HG03045 (cell line): ENCODE results near the gene RAB44.
"Not testable (repeated sequence)": the region's sequence is repeated elsewhere in the genome, so short reads cannot be mapped to it uniquely, and the experiment has no call there.

Source experiments
- ATAC-seq: cut with Tn5 transposase; IDR thresholded peaks from one replicate; pipeline ENCODE4 v1.9.1; 2021; ENCODE audit warnings: mild to moderate bottlenecking, moderate library complexity; ENCODE audit not compliant: unreplicated experiment

The RAB44 gene, protein sequence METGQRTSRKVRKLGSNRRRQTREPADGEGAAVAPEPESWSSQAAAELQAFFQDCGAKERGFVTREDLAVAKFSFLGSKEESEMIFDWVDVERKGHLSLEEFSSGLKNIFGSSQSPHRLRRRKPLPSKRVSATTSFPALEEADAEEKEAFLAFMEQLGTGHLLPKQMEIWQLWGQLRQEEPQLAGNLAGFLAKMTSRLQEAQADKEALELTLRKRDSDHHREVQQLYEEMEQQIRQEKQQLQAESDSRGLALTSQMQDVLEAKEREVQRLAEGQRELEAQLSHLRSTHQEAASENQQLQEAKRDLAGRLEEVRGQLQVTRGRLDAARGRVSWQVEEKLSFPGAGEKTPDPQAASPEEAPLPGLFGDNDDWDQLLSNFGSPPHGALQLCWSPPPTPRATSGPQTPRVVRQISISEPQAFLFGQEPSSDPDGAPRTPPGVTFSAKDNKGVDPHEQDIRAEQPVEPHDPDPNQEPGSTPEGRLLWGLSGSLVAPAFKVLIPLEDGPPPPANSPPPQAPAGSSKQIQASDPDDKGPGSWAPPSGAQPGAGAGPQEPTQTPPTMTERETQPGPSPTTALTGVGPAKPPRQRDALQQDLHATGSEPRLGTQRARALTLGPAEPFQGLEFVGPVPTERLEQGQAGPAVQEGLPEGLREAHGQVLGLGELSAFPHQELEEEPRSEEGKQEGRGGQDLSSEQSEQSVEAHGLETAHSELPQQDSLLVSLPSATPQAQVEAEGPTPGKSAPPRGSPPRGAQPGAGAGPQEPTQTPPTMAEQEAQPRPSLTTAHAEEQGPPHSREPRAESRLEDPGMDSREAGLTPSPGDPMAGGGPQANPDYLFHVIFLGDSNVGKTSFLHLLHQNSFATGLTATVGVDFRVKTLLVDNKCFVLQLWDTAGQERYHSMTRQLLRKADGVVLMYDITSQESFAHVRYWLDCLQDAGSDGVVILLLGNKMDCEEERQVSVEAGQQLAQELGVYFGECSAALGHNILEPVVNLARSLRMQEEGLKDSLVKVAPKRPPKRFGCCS

DNA sequence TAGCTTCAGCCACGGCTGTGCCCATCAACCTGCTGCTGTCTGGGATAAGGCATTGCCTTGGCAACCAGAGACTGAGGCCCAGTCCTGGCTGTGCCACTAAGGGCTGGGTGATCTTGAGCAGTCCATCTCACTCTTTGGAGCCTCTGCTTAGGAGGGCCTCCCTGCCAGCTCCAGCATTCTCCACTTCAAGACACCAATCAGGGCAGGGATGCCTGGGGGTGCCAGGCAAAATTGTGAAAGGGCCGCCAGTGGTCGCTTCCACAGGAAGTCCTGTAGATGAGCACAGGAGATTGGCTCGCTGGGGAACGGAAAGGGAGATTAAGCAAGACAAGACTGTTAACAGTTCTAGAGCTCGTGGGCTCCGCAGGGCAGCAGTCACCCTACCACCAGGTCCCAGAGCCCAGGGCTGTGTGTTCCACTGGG lies at the start of gene RAB44:
Gene RAB44, plus strand, starts transcription at position 346 of the 423 bp plus-strand sequence. CDS start 6,410 bp downstream, outside the sequence.
- no peak for ATAC-seq

DNA sequence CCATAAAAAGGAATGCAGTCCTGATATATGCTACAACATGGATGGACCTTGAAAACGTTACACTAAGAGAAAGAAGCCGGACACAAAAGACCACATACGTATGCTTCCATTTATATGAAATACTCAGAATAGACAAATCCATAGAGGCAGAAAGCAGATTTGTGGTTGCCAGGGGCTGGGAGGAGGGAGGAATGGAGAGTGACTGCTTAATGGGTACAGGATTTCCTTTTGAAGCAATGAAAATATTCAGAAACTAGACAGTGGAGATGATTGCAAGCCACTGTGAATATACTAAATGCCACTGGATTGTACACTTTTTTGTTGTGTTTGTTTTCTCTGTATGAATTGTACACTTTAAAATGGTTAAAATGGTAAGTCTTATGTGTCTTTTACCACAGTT lies 48.5 kb upstream of the RAB44 start:
- ATAC-seq, result no peak

DNA sequence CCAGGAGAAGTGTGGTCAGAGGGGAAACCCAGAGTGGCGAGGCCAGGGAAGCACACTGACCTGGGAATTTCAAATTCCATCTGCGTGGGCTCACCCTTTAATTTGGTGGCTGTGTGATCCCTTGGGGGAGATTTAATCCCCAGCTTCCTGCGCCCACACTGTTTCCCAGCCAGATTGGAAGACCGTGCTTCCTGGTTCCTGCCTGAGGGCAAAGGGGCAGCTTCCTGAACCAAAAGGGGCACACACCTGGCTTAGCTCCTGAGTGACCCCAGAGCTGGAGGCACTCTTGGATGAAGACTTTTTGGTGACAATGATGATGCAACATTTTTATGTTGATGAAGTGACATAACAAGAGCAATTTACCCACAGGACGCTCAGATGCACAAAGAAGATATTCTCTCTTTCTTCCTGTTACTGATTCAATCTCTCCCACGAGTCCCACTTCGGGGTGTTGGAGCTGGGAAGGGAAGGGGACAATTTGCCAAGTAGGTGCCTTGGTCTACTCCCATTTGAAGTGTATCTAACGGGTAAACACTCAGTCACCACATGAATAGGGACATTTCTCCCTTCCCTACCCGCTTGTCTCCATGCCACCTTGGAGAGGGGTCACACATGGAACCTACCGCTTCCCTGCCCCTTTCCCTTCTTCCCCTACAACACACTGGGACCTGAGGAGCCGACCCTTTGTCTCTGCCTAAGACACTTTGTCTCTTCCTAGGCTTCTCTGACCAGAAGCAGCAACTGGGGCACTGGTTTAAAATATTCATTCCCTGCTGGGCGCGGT lies 47.7 kb upstream of the RAB44 start:
- no peak for ATAC-seq

DNA sequence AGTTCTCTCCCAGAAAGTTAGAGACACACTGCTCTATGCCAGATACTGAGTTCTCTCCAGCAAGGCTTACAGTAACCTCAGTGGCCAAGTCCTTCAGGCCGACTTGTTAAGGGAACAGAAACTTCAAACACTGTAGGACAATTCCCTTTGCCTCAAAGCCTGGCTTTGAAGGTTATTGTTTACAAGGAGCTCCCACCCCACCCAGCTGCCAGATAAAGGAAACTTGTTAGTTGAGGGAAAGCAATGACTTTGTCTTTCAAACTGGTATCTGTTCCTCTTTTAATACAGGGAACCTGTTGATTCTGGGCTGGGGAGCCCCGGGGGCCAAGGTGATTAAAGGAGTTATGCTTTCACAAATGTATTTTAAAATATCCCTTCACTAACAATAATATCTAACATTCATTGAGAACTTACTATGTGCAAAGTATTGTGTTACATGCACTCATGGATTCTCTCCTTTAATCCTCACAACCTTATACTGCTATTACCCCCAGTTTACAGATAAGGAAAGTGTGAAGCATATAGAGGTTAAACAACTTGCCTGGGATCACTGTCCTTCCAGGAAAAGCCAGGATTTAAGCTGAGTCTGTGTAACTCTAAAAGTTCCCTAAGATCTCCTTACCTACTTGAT lies 46.7 kb upstream of the RAB44 start:
- peak; percentile 57 for ATAC-seq

DNA sequence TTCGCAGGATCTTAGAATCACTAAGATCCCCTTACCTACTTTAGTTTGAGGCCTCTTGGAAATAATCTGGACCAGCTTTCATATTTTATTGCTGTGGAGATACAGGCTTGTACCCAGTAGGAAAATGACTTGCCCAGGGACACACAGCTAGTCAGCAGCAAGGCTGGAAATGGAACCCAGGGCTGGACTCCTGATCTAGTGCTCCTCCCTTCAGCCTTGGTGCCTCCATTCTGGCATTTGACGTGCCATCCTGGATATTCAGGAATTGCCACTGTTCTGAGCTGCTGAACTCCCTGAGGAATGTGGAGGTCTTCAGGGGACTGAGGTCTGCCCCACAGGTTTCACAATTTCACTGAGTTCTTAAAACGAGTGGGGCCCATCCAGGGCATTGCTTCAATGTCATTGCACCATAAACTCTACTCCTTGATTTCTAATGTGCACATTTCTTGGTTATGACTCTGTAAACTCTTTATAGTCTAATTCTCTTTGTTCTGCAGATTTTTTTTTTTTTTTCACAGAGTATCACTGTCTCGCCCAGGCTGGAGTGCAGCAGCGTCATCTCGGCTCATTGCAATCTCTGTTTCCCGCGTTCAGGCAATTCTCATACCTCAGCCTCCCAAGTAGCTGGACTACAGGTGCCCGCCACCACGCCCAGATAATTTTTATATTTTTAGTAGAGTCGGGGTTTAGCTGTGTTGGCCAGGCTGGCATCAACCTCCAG lies 45.8 kb upstream of the RAB44 start:
- ATAC-seq, result no peak

DNA sequence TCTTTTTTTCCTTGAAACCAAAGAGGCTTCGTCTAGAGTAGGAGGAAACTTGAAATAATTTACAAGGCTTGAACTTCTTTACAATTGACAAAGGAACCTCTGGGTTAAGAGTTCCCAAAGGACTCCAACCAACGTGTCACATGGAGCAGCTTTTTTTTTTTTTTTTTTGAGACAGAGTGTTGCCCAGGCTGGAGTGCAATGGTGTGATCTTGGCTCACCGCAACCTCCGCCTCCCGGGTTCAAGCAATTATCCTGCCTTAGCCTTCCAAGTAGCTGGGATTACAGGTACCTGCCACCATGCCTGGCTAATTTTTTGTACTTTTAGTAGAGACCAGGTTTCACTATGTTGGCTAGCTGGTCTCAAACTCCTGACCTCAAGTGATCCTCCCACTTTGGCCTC lies 43.2 kb upstream of the RAB44 start:
- not testable (repeated sequence) for ATAC-seq

DNA sequence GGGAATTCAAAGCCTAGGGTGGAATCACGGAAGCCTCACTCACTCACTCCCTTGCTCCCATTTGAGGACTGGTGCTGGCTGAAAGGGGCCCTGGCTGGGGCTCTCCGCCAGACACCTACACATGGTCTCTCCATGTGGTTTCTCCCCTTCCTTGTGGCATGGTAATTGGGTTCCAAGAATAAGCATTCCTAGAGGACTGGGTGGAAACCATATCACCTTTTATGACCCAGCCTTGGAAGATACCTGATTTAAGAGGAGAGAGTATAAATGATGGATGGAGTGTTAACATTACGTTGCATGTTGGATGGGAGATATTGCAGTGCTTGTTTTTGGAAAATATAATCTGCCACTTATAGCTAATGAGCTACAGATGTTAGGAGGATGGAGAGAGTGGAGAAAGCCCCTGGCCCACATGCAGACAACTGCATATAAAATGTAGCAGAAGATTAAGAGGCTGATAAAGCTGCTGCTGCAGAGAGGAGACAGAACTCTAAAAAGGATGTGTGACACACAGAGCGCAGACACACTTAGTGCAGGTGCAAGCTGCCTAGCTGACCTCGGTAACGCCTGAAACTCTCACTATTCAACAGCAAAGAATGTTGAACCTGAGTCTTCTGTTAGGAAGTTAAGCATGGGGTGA lies 42.4 kb upstream of the RAB44 start:
- ATAC-seq, result no peak

DNA sequence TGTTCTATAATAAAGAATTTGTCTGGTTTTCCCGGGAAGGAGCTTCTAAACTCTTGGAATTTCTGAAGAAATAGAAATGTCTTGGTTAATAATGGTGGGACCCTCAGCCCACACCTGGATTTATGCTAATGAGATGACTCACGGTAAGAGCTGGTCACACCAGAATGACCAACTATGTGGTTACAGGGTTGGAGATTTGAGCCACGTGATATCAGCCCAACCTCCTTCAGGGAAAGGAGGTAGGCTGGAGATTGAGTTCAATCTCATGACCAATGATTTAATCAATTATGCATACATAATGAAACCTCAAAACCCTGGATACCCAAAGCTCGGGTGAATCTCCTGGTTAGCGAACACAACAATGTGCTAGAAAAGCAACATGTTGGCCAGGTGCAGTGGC lies 41.2 kb upstream of the RAB44 start:
- no peak for ATAC-seq

DNA sequence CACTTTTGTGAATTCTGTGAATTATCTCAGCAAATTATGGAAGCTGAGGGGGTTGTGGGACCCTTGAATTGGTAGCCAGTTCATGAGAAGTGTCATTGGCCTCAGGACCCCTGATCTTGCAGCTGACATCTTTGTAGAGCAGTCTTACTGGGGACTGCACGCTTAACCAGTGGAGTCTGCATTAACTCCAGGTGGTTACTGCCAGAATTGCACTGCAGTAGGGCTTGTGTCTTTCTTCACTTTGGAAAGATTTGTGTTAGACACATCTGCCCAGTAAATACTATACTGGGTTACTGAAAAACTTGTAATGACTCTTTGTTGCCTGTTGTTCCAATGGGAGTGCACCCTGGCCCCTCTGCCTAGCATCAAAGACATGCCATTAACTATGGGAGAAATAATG lies 40.4 kb upstream of the RAB44 start:
- ATAC-seq, result no peak

DNA sequence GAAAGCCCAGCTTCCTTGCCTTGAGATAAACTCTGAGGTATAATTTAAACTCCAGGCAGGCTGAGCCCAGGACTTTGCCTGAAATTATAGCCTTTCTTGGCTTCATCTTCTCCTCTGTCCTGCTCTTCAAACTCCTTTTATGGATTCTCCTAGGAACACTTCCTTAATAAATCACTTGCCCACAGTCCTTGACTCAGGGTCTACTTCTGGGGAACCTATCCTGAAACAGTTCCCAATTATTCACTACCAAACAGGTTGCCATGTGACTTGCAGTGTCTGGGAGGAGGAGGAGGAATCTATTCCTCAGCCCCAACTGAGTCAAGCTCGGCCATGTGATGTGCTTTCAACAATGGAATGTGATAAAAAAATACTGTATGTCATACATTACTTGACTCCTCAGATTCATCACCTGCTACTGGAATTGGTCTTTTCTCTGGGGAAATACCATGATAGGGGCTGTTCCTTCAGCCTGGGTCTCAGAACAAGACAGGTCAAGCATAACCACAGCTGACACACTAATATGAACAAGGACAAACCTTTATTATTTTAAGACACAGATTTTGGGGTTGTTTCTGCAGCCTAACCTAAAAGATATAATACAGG lies 39.6 kb upstream of the RAB44 start:
- no peak for ATAC-seq

DNA sequence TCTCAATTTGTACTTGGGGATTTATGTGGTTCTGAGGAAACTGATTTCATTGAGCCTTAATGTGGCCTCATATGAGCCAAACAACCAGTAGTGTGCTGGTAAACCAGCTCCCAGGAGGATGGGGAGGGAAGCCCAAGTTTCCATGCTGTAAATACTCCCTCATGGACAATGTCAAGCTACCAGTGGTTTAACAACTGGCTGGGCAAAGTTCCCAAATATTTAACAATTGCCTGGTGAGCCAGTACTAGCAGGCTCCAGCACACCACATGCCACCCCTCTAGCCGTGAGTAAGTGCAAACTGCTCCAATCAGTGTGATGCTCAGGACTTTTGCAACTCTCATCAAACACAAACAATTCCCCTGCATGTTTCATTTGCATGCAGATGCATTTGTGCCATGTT lies 38.4 kb upstream of the RAB44 start:
- ATAC-seq, result no peak

DNA sequence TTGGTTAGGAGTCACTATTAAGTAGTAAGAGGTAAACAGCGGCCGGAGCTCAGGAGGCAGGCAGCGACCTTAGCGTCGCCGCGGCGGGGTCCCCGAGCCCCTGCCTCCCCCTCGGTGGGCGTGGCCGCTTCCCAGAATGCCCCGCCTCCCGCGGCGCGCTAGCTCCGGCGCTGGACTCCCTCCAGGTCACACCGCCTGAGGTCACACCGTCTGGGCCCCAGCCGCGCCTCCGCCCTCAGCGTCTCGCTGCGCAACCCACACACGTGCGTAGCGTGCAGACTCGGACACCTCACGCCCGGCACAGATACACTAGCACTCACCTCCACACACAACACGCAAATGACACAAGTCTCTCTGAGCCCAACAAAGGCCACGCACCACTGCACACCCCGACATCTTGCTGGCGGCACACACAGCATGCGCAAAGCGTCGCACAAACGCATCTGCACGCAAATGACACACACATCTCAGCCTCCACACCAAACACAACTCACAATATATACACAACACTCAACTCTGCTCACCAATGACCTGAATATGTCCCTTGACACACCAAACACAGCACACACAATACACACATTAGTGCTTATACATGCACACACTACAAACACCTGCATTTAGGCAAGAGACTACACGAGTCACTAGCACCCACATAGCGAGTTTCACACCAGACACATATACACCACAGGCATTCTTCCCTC lies 36.7 kb upstream of the RAB44 start:
- no peak for ATAC-seq

DNA sequence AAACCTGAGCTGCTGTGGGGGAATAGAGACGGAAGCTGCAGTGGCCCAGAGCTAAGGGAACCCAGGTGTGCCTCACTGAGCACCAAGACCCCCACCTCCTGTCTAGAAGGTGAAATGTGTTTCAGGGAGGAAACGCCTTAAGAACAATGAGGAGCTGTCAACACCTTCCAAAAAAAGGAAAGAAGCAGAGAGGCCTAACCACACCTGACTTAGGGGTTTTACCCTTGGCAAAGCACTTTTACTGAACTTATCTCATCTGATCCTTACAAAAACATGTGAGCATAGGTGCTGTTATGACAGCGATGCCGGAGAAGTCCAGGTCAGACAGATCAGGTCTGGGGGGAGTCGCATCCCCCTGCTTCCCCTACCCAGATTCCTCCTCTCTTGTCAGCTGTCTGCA lies 35.2 kb upstream of the RAB44 start:
- no peak for ATAC-seq

DNA sequence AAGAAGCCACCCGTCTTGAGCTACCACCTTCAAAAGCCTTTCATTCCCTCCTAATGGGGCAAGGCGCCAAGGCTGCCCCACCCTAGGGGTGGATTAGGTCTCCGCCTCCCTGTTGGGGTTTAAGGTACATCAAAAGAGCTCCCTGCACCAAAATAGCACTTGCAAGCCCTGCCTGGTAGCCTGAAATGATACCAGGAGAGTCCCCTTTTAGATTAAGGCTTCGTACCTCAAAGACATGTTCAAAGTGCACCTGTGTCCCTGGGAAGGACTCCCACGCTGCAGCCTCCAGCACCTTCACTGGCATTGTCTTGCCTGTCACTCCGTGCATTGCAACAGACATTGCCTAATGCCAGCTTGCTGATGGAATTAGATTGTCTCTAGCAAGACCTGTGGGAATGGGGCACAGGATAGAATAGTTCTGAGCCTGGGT lies 34.8 kb upstream of the RAB44 start:
- ATAC-seq, result no peak

DNA sequence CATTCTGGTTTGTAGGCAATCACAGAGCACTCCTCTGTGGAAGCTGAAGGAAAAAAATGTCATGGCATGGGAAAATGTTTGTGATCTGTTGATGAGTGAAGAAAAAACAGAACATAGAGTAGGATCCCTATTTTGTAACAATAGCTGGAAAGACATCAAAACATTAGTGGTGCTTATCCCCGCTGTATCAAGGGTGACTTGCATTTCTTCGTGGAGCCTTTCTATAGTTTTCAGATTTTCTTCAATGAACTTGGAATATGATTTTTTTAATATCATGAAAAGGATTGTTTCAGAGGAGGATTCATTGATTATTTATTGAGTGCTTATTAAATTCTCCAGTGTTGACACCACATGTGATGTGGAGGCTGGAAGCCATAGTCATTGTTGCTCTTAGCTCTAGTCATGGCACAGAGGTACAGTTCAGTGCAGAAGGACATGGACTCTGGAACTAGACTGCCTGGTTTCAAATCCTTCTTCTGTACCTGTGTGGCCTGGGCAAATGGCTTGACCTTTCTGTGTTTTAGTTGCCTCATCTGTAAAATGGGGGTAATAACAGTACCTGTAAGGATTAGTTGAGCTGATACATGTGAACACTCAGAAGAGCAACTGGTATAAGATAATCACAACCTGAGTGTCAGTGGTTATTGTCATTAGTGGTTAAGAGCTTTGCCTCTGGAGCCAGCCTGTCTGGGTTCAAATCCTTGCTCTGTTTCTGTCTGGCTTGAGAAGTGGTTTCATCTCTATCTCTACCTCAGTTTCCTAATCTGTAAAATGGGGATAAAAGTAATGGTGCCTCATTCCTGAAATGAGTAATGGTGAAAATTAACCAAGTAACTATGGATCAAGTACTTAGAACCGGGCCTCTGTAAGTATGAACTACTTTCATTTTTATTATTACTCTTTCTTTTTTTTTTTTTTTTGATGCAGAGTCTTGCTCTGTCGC lies 33.9 kb upstream of the RAB44 start:
- ATAC-seq, result no peak

DNA sequence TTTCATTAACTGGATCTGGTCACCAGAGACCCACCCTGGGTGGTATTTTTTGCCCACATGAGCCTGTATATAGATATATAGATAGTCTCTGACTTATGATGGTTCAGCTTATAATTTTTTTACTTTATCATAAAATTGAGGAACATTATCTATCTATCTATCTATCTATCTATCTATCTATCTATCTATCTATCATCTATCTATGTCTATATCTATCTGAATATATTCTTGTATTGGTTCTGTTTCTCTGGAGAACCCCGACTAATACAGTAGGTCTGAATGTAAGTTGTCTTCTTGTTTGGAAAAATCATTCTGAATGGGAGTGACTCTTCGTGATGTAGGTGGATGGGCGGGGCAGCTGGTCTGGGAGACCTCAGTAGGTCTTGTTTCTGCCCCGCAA lies 32.4 kb upstream of the RAB44 start:
- ATAC-seq, result no peak

DNA sequence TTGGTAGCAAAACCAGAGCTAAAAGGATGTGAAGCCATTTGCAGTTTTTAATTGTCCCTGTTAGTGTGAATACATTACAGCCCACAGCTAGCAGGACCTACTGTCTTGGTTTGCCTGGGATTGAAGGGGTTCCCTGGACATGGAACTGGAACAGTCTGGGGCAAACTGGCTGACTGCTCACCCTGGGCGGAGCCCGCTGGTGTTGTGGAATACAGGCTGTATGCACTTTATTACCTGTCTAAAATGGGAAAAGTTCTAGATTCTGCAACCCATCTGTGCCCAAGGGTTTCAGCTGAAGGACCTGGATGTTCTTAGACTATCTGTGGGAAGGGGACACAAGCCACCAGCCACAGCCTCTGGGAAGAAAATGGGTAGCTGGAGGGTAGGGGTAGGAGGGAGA lies 31.3 kb upstream of the RAB44 start:
- ATAC-seq, result no peak
